Erythroblast (primary cell): ENCODE data around the gene LYRM1.
A peak's percentile ranks its signal among the peaks of the same experiment; 100 is the strongest.
"Not testable (repeated sequence)": the region's sequence is repeated elsewhere in the genome, so short reads cannot be mapped to it uniquely, and the experiment has no call there.

Source experiments
- DNase-seq, 2 experiments: peaks; one replicate each; lab custom pipeline; 2025; lab: John Stamatoyannopoulos, UW
- GATA1 ChIP-seq: IDR thresholded peaks from 2 replicates; pipeline ENCODE4 v1.6.1; 2011; ENCODE audit warnings: low read depth, mild to moderate bottlenecking, control low read depth, low read length, moderate library complexity
- POLR2A ChIP-seq: IDR thresholded peaks from 2 replicates; pipeline ENCODE4 v1.6.1; 2011; ENCODE audit warnings: mild to moderate bottlenecking, low read length

The LYRM1 gene

GRCh38 chr16:20900299-20901067, at the start of gene LYRM1, which contains the start of gene DCUN1D3:
TSS of gene LYRM1 (plus strand) at chr16:20900771. CDS start at chr16:20915556, 14,785 bp downstream.
TSS of gene DCUN1D3 (minus strand) at chr16:20900358. CDS start at chr16:20862538, 37,820 bp downstream.
- TF ChIP-seq POLR2A (peak; percentile 87), GATA1 (no peak)

GRCh38 chr16:20850981-20851380, 49.6 kb upstream of the LYRM1 start:
- no peak for DNase-seq
- TF ChIP-seq POLR2A (no peak), GATA1 (no peak)

More at GRCh38 chr16:20900299-20901067, at the start of gene LYRM1, which contains the start of gene DCUN1D3:
- peak; percentile 97 for DNase-seq

GRCh38 chr16:20851601-20852000, 49.0 kb upstream of the LYRM1 start:
- TF ChIP-seq POLR2A (no peak), GATA1 (no peak)
- DNase-seq, result no peak

GRCh38 chr16:20853143-20853542, 47.4 kb upstream of the LYRM1 start:
- TF ChIP-seq POLR2A (no peak), GATA1 (no peak)
- DNase-seq, result no peak

- TF ChIP-seq POLR2A, result no peak
- DNase-seq, result no peak
These were observed 46.5 kb upstream of the LYRM1 start for GRCh38 chr16:20853981-20854620.

- no peak for TF ChIP-seq POLR2A
- no peak for TF ChIP-seq GATA1
- no peak for DNase-seq
These were observed 45.6 kb upstream of the LYRM1 start for GRCh38 chr16:20854963-20855362.

GRCh38 chr16:20857281-20857680, 43.3 kb upstream of the LYRM1 start:
- peak in 1 of 2 experiments; percentile 19 for DNase-seq
- TF ChIP-seq POLR2A, result no peak
- TF ChIP-seq GATA1, result no peak

GRCh38 chr16:20859229-20859628, 41.3 kb upstream of the LYRM1 start:
- TF ChIP-seq GATA1, result no peak
- no peak for TF ChIP-seq POLR2A

GRCh38 chr16:20859699-20860098, 40.9 kb upstream of the LYRM1 start:
- TF ChIP-seq GATA1, result no peak
- TF ChIP-seq POLR2A, result no peak
- no peak for DNase-seq

More at GRCh38 chr16:20859229-20859628, 41.3 kb upstream of the LYRM1 start:
- DNase-seq, result no peak

- DNase-seq, result no peak
- TF ChIP-seq POLR2A (no peak), GATA1 (no peak)
These were observed 40.2 kb upstream of the LYRM1 start for GRCh38 chr16:20860361-20860760.

GRCh38 chr16:20860995-20861394, 39.6 kb upstream of the LYRM1 start:
- not testable (repeated sequence) for DNase-seq

- no peak for TF ChIP-seq POLR2A
- no peak for TF ChIP-seq GATA1
- no peak for DNase-seq
These were observed 38.2 kb upstream of the LYRM1 start for GRCh38 chr16:20862162-20862960.

- DNase-seq, result not testable (repeated sequence)
These were observed 36.2 kb upstream of the LYRM1 start for GRCh38 chr16:20864376-20864775.

- peak; percentile 51 to 79 for DNase-seq
- peak; percentile 37 for TF ChIP-seq POLR2A
- TF ChIP-seq GATA1, result no peak
These were observed 35.0 kb upstream of the LYRM1 start for GRCh38 chr16:20865420-20866131.
